HT-29 (cell line): ENCODE measurements around the gene CTNNBL1. TPM values are rescaled to one million over a fixed set of nuclear protein-coding genes. Genes with fewer than 3 reads are reported as not detected.
A peak's percentile ranks its signal among the peaks of the same experiment; 100 is the strongest.
"Not testable (repeated sequence)": the region's sequence is repeated elsewhere in the genome, so short reads cannot be mapped to it uniquely, and the experiment has no call there.

ENCODE experiments used
- DNase-seq: peaks from one replicate; pipeline ENCODE4 v3.0.0-alpha.2; 2015; ENCODE audit warnings: low spot score
- total RNA-seq: library from RNA; depleted of rRNA; stranded (reverse); fragments of >200 nt; shearing (Covaris generic); gene quantifications from 2 replicates; pipeline ENCODE4 v1.2.3, GENCODE V29; 2014

CTNNBL1 gene
- total RNA-seq, 1 experiment from 2014 or later: 42.4 TPM

GRCh38 chr20:37706298-37706697 lies 12.5 kb downstream of the CTNNBL1 start:
- DNase-seq: no peak

- peak; percentile 90 for DNase-seq
Measured at GRCh38 chr20:37711001-37711400, 17.2 kb downstream of the CTNNBL1 start.

GRCh38 chr20:37711994-37712964 lies 18.4 kb downstream of the CTNNBL1 start:
- DNase-seq: no peak

GRCh38 chr20:37713396-37713795 lies 19.6 kb downstream of the CTNNBL1 start:
- DNase-seq: no peak

- DNase-seq: no peak
Measured at GRCh38 chr20:37714978-37715672, 21.3 kb downstream of the CTNNBL1 start.

- DNase-seq: no peak
Measured at GRCh38 chr20:37721751-37722150, 27.9 kb downstream of the CTNNBL1 start.

- not testable (repeated sequence) for DNase-seq
Measured at GRCh38 chr20:37722312-37722711, 28.5 kb downstream of the CTNNBL1 start.

- no peak for DNase-seq
Measured at GRCh38 chr20:37723668-37724067, 29.8 kb downstream of the CTNNBL1 start.

- DNase-seq: no peak
Measured at GRCh38 chr20:37725165-37725564, 31.3 kb downstream of the CTNNBL1 start.

- no peak for DNase-seq
Measured at GRCh38 chr20:37725855-37726254, 32.0 kb downstream of the CTNNBL1 start.

GRCh38 chr20:37726321-37726720 lies 32.5 kb downstream of the CTNNBL1 start:
- DNase-seq: no peak

- no peak for DNase-seq
Measured at GRCh38 chr20:37726971-37727956, 33.4 kb downstream of the CTNNBL1 start.

- no peak for DNase-seq
Measured at GRCh38 chr20:37727957-37728634, 34.3 kb downstream of the CTNNBL1 start.

GRCh38 chr20:37728635-37728983 lies 34.8 kb downstream of the CTNNBL1 start:
- no peak for DNase-seq

GRCh38 chr20:37729452-37729851 lies 35.6 kb downstream of the CTNNBL1 start:
- DNase-seq: no peak

GRCh38 chr20:37729909-37730308 lies 36.1 kb downstream of the CTNNBL1 start:
- DNase-seq: no peak

- no peak for DNase-seq
Measured at GRCh38 chr20:37733416-37733815, 39.6 kb downstream of the CTNNBL1 start.

GRCh38 chr20:37734228-37734985 lies 40.6 kb downstream of the CTNNBL1 start:
- no peak for DNase-seq

GRCh38 chr20:37735541-37735940 lies 41.7 kb downstream of the CTNNBL1 start:
- no peak for DNase-seq

- DNase-seq: no peak
Measured at GRCh38 chr20:37736132-37736531, 42.3 kb downstream of the CTNNBL1 start.
